GM12878 (cell line): ENCODE measurements around the gene STK33. TPM values are rescaled to one million over a fixed set of nuclear protein-coding genes. Genes with fewer than 3 reads are reported as not detected.

Source experiments
- ATF7 ChIP-seq: fragments of 450-650 bp; IDR thresholded peaks from 2 replicates; pipeline ENCODE4 v1.6.1; 2016; ENCODE audit warnings: low read depth, mild to moderate bottlenecking
- EED ChIP-seq: sonication (generic); IDR thresholded peaks from 2 replicates; pipeline ENCODE4 v1.6.1; 2016; ENCODE audit warnings: antibody characterized with exemption, low read depth
- IKZF2 ChIP-seq, 2 experiments: fragments of 450-650 bp; IDR thresholded peaks; 2 replicates each; pipeline ENCODE4 v1.6.1; 2017; ENCODE audit warnings: mild to moderate bottlenecking in 2 of 2, moderate library complexity in 2 of 2
- NKRF ChIP-seq: fragments of 450-650 bp; conservative IDR thresholded peaks from 2 replicates; pipeline ENCODE4 v1.6.1; 2017; ENCODE audit warnings: mild to moderate bottlenecking, moderate library complexity
- PAX5 ChIP-seq: IDR thresholded peaks from 2 replicates; pipeline ENCODE4 v1.6.1; 2011; ENCODE audit warnings: low read depth, low read length, borderline replicate concordance
- RAD51 ChIP-seq: fragments of 450-650 bp; IDR thresholded peaks from 2 replicates; pipeline ENCODE4 v1.6.1; 2016; ENCODE audit warnings: moderate library complexity, mild to moderate bottlenecking, inconsistent platforms
- RB1 ChIP-seq: fragments of 450-650 bp; formaldehyde crosslinking; IDR thresholded peaks from 2 replicates; pipeline ENCODE4 v1.6.1; 2017; ENCODE audit warnings: mild to moderate bottlenecking, borderline replicate concordance
- SMARCA5 ChIP-seq: fragments of 450-650 bp; IDR thresholded peaks from 2 replicates; pipeline ENCODE4 v1.6.1; 2017; ENCODE audit warnings: mild to moderate bottlenecking
- ZNF687 ChIP-seq: fragments of 450-650 bp; IDR thresholded peaks from 2 replicates; pipeline ENCODE4 v1.6.1; 2017; ENCODE audit warnings: mild to moderate bottlenecking, moderate library complexity
- polyA plus RNA-seq, 11 experiments: library from polyadenylated mRNA; depleted of rRNA in 4 of 11; unstranded in 6 of 11; stranded (reverse) in 5 of 11; fragments of >200 nt; fragmentation: Nextera tagmentation in 4 of 11; fragmentation: Illumina TruSeq in 1 of 11; extraction: Ambion mirVana in 4 of 11; extraction: Trizol in 1 of 11; gene quantifications; 1 replicate in 1 of 11; 2 replicates in 10 of 11; pipeline versions ENCODE4 v1.2.1 to v1.2.3, GENCODE V29; 2011 to 2016; ENCODE audit warnings: inconsistent platforms in 2 of 11, missing spikeins in 2 of 11, low read depth in 1 of 11
- total RNA-seq, 4 experiments: library from RNA; depleted of rRNA in 3 of 4; stranded (reverse); fragments of >200 nt in 3 of 4; fragmentation: Illumina TruSeq in 1 of 4; extraction: Trizol in 1 of 4; gene quantifications; 2 replicates each; pipeline versions ENCODE4 v1.2.1 to v1.2.3, GENCODE V29; 2013 to 2021
- TF ChIP-seq, protein P1 (sequence below): IDR thresholded peaks from 2 replicates; pipeline ENCODE4 v1.6.1; 2011; ENCODE audit warnings: mild to moderate bottlenecking, low read depth, low read length, moderate library complexity; ENCODE audit not compliant: insufficient replicate concordance

The STK33 gene
- total and polyA plus RNA-seq, 10 of the 15 experiments (the other 5 are each of a cell fraction or from before 2014, with no cell fraction given): 5.2 to 27.3 (median 18.3) TPM

DNA sequence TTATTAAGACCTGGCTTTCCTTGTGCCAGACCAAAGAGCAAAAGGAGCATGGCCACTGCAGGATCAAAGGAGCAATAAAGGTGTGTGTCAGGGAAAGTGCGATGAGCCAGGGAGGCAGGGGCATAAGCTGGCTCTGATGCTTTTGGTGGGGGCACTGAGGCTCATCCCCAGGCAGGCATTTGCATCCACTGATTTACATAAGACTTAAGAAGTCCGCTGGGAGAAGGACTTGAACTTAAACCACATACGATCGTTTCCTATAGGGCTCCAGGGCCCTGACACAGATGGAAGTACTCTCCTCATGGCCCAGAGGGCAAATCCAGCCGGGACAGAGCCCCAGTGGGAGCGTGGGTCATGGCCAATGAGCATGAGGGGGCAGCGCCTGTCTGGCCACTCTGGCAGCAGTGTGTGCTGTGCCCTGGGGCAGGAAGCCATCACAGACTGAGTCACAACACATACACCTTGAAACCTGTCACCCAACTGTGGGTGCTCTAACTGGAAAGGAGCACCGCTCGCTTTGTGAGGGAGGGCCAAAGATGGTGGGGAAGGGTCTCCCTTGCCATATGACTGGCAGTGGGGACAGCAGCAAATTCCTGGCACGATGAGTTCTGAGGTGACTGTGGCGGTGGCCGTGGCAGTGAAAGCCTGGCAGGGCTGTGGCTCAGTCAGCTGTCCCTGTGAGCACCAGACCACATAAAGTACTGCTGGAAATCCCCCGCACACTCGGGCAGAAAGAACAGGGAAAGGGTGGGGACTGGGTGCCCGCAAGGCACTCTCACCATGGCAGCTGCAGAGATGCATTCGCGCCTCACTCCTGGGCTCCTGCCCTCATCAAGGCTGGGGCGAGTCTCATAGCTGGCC lies 251.0 kb downstream of the STK33 start (continued):
- peak; percentile 31; the same call in 1 of the 2 replicates for TF ChIP-seq ATF7
- TF ChIP-seq, protein P1, sequence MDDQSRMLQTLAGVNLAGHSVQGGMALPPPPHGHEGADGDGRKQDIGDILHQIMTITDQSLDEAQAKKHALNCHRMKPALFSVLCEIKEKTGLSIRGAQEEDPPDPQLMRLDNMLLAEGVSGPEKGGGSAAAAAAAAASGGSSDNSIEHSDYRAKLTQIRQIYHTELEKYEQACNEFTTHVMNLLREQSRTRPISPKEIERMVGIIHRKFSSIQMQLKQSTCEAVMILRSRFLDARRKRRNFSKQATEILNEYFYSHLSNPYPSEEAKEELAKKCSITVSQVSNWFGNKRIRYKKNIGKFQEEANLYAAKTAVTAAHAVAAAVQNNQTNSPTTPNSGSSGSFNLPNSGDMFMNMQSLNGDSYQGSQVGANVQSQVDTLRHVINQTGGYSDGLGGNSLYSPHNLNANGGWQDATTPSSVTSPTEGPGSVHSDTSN: peak; percentile 2
- TF ChIP-seq RB1: peak; percentile 59; the same call in 1 of the 2 replicates
- peak; percentile 73 to 85 for TF ChIP-seq IKZF2 (IDR thresholded peaks at IDR 0.05)
- TF ChIP-seq RAD51: peak; percentile 26; the same call in 1 of the 2 replicates
- no peak for TF ChIP-seq NKRF
- TF ChIP-seq SMARCA5: no peak
- peak; percentile 74; the same call in 1 of the 2 replicates for TF ChIP-seq PAX5
- peak; percentile 26; the same call in 1 of the 2 replicates for TF ChIP-seq EED
- TF ChIP-seq ZNF687: peak; percentile 41; the same call in 1 of the 2 replicates
